ENCODE data around the gene GRK4.

DNA sequence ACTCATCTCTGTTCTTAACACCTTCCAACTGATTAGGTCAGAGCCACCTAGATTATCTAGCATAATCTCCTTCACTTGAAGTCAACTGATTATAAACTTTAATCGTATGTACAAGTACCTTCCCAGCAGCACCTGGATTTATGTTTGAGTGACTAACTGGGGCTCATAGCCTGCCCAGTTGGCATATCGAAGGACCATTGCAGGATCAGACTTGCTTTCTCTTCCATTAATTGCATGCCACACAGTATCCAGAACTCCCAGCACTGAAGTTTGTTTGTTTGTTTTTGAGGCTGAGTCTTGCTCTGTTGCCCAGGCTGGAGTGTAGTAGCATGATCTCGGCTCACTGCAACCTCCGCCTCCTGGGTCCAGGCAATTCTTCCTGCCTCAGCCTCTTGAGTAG, 27.9 kb downstream of the GRK4 start:
- TF ChIP-seq, protein P1, sequence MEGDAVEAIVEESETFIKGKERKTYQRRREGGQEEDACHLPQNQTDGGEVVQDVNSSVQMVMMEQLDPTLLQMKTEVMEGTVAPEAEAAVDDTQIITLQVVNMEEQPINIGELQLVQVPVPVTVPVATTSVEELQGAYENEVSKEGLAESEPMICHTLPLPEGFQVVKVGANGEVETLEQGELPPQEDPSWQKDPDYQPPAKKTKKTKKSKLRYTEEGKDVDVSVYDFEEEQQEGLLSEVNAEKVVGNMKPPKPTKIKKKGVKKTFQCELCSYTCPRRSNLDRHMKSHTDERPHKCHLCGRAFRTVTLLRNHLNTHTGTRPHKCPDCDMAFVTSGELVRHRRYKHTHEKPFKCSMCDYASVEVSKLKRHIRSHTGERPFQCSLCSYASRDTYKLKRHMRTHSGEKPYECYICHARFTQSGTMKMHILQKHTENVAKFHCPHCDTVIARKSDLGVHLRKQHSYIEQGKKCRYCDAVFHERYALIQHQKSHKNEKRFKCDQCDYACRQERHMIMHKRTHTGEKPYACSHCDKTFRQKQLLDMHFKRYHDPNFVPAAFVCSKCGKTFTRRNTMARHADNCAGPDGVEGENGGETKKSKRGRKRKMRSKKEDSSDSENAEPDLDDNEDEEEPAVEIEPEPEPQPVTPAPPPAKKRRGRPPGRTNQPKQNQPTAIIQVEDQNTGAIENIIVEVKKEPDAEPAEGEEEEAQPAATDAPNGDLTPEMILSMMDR (IDR thresholded peaks at IDR 0.05) = no peak
- TF ChIP-seq POLR2A (IDR thresholded peaks at IDR 0.05) (no peak), POLR2AphosphoS5 (IDR thresholded peaks at IDR 0.05) (no peak)

All from upper lobe of left lung (tissue), 4 donors.